Neural cell (in vitro differentiated cells): Measurements from ENCODE around the gene EDARADD. TPM values are rescaled to one million over a fixed set of nuclear protein-coding genes. Genes with fewer than 3 reads are reported as not detected.

Experiments
- H2AFZ ChIP-seq: fragments of 200-600, 300-800 bp; sonication (generic), shearing (Covaris generic); 2 replicates; pipeline ENCODE4 v1.6.0; 2014; ENCODE audit warnings: low read depth, mild to moderate bottlenecking, antibody characterized with exemption, low read length, moderate library complexity
- H3F3A ChIP-seq: fragments of 200-600 bp; shearing (Covaris generic); 2 replicates; pipeline ENCODE4 v1.6.1; 2016; ENCODE audit warnings: mild to moderate bottlenecking, moderate library complexity, mixed read lengths, antibody characterized with exemption, low read length; ENCODE audit not compliant: insufficient read depth, poor library complexity, severe bottlenecking
- H3K27ac ChIP-seq: fragments of 200-600, 300-800 bp; sonication (generic), shearing (Covaris generic); 2 replicates; pipeline ENCODE4 v1.5.1; 2014; ENCODE audit warnings: mild to moderate bottlenecking, low read length, moderate library complexity
- H3K27me3 ChIP-seq: fragments of 300-800, 200-600 bp; sonication (generic), shearing (Covaris generic); 2 replicates; pipeline ENCODE4 v1.6.0; 2014; ENCODE audit warnings: mild to moderate bottlenecking, low read depth, low read length, moderate library complexity; ENCODE audit not compliant: insufficient read depth
- H3K36me3 ChIP-seq: fragments of 300-800, 200-600 bp; sonication (generic), shearing (Covaris generic); 2 replicates; pipeline ENCODE4 v1.5.1; 2014; ENCODE audit warnings: mild to moderate bottlenecking, antibody characterized with exemption, low read length, moderate library complexity; ENCODE audit not compliant: insufficient read depth
- H3K4me2 ChIP-seq: fragments of 300-800, 200-600 bp; sonication (generic), shearing (Covaris generic); 2 replicates; pipeline ENCODE4 v1.6.0; 2014; ENCODE audit warnings: mild to moderate bottlenecking, low read length
- H3K4me3 ChIP-seq: fragments of 300-800, 200-600 bp; sonication (generic), shearing (Covaris generic); 2 replicates; pipeline ENCODE4 v1.5.1; 2014; ENCODE audit warnings: mild to moderate bottlenecking, low read length, moderate library complexity
- H3K79me2 ChIP-seq: fragments of 200-600 bp; shearing (Covaris generic); replicated peaks from 2 replicates; pipeline ENCODE4 v1.6.0; 2014; ENCODE audit warnings: mild to moderate bottlenecking, low read length, moderate library complexity; ENCODE audit not compliant: insufficient read depth
- H3K9ac ChIP-seq: fragments of 300-800, 200-600 bp; sonication (generic), shearing (Covaris generic); 2 replicates; pipeline ENCODE4 v1.6.1; 2016; ENCODE audit warnings: mild to moderate bottlenecking, low read length, mixed read lengths
- H3K9me2 ChIP-seq: fragments of 200-600 bp; shearing (Covaris generic); 2 replicates; pipeline ENCODE4 v1.6.1; 2016; ENCODE audit warnings: mild to moderate bottlenecking, low read length, mixed read lengths; ENCODE audit not compliant: insufficient read depth
- H3K9me3 ChIP-seq: fragments of 200-600, 300-800 bp; sonication (generic), shearing (Covaris generic); 2 replicates; pipeline ENCODE4 v1.6.1; 2016; ENCODE audit warnings: mild to moderate bottlenecking, mixed run types, low read length, moderate library complexity, mixed read lengths
- H4K20me1 ChIP-seq: fragments of 200-600 bp; shearing (Covaris generic); 2 replicates; pipeline ENCODE4 v1.6.1; 2016; ENCODE audit warnings: mild to moderate bottlenecking, mixed run types; ENCODE audit not compliant: insufficient read depth
- CTCF ChIP-seq: fragments of 450-650 bp; IDR thresholded peaks from 2 replicates; pipeline ENCODE4 v1.5.1; 2014; ENCODE audit warnings: antibody characterized with exemption, mild to moderate bottlenecking, moderate library complexity; ENCODE audit not compliant: poor library complexity, severe bottlenecking
- EP300 ChIP-seq: fragments of 450-650 bp; conservative IDR thresholded peaks from 2 replicates; pipeline ENCODE4 v1.6.1; 2014; ENCODE audit warnings: antibody characterized with exemption, mild to moderate bottlenecking, moderate library complexity; ENCODE audit not compliant: poor library complexity, severe bottlenecking
- EZH2 ChIP-seq: fragments of 200-600, 300-800 bp; shearing (Covaris generic), sonication (generic); IDR thresholded peaks from 2 replicates; pipeline ENCODE4 v1.6.1; 2014; ENCODE audit warnings: antibody characterized with exemption, low read length, borderline replicate concordance, mild to moderate bottlenecking; ENCODE audit not compliant: insufficient read depth, poor library complexity, severe bottlenecking
- MXI1 ChIP-seq: fragments of 450-650 bp; conservative IDR thresholded peaks from 2 replicates; pipeline ENCODE4 v1.6.1; 2014; ENCODE audit warnings: antibody characterized with exemption, mild to moderate bottlenecking; ENCODE audit not compliant: poor library complexity, severe bottlenecking
- POLR2AphosphoS5 ChIP-seq: IDR thresholded peaks from 2 replicates; pipeline ENCODE4 v1.6.1; 2012
- RAD21 ChIP-seq: fragments of 450-650 bp; conservative IDR thresholded peaks from 2 replicates; pipeline ENCODE4 v1.6.1; 2014; ENCODE audit warnings: antibody characterized with exemption, mild to moderate bottlenecking, moderate library complexity
- REST ChIP-seq: IDR thresholded peaks from 2 replicates; pipeline ENCODE4 v1.6.1; 2012; ENCODE audit warnings: borderline replicate concordance
- SMC3 ChIP-seq: fragments of 450-650 bp; conservative IDR thresholded peaks from 2 replicates; pipeline ENCODE4 v1.6.1; 2014; ENCODE audit warnings: antibody characterized with exemption, mild to moderate bottlenecking, moderate library complexity; ENCODE audit not compliant: poor library complexity
- TAF1 ChIP-seq: IDR thresholded peaks from 2 replicates; pipeline ENCODE4 v1.6.1; 2012; ENCODE audit warnings: low read depth
- polyA plus RNA-seq: library from polyadenylated mRNA; depleted of rRNA; stranded (reverse); fragments of >200 nt; gene quantifications from 2 replicates; pipeline ENCODE4 v1.2.3, GENCODE V29; 2014

EDARADD gene
- polyA plus RNA-seq, 1 donor from 2014 or later = 0.17 TPM

DNA sequence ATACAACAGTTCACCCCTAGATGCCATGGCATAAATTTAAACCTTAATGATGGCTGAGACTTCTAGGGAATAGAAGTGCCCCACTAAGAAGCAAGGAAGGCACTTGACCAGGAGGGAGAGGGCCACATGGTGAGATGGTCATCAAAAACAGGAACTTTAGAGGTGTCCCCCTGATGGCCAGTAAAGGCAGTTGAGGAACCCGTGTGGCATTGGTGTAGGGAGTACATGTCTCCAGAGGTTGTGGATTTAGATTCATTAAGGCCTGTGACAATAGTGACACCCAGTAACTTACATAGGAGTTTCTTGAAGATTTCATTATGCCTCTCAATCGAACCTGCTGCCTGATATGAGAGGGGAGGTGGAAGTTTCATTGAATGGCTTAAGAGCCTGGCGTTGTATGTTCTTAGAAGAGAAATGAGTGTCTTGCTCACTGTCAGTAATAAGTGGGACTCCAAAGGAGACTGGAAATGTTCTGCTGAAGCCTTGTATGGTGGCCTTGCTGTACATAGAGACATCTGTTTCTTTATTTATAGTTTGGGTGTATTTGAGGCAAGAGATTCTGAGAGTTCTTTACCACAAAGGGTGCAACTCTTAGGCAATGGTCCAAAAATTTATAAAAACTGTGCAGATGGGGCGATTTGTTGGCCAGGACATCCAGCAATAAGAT, 27.9 kb downstream of the EDARADD start:
- Histone ChIP-seq H3K4me2 (no peak overlapping the region), H4K20me1 (no peaks in the 10 kb centered on the region), H3K9me2 (no peaks in the 10 kb centered on the region), H3K27ac (no peak overlapping the region), H3K9me3 (no peaks in the 10 kb centered on the region), H2AFZ (no peak overlapping the region), H3K4me3 (no peak overlapping the region), H3K36me3 (no peaks in the 10 kb centered on the region), H3K79me2 (no peaks in the 10 kb centered on the region), H3K9ac (no peak overlapping the region), H3F3A (no peaks in the 10 kb centered on the region), H3K27me3 (no peaks in the 10 kb centered on the region)
- TF ChIP-seq CTCF (no peak), POLR2AphosphoS5 (no peak), TAF1 (no peak), SMC3 (no peak), REST (no peak), RAD21 (no peak), MXI1 (no peak), EP300 (no peak), EZH2 (no peak)

- H3K27me3 ChIP-seq = no peaks in the 10 kb centered on the region
- no peak overlapping the region for H3K27ac ChIP-seq
- H3K9ac ChIP-seq = no peak overlapping the region
- TF ChIP-seq SMC3 (no peak), MXI1 (no peak), EP300 (no peak), CTCF (no peak), RAD21 (no peak), EZH2 (no peak), TAF1 (no peak), REST (no peak), POLR2AphosphoS5 (no peak)
- H3K4me3 ChIP-seq = no peak overlapping the region
- no peak overlapping the region for H3K4me2 ChIP-seq
- H3F3A ChIP-seq = no peaks in the 10 kb centered on the region
- no peaks in the 10 kb centered on the region for H3K9me2 ChIP-seq
- H3K79me2 ChIP-seq = no peaks in the 10 kb centered on the region
- no peaks in the 10 kb centered on the region for H3K36me3 ChIP-seq
- H3K9me3 ChIP-seq = no peaks in the 10 kb centered on the region
- H4K20me1 ChIP-seq = no peaks in the 10 kb centered on the region
- H2AFZ ChIP-seq = no peak overlapping the region
Observed at GRCh38 chr1:236422517-236422876, 28.4 kb downstream of the EDARADD start.
